Mesenchymal stem cell (in vitro differentiated cells and primary cell): ENCODE data around the gene ERI3.

ENCODE experiments used
- DNase-seq: peaks from one replicate; pipeline ENCODE4 v3.0.0-alpha.2; 2013
- H2AFZ ChIP-seq: one replicate; pipeline ENCODE4 v1.6.1; 2013; ENCODE audit warnings: low read depth, mild to moderate bottlenecking, control low read depth, inconsistent platforms, low read length, moderate library complexity
- H2AK5ac ChIP-seq: 2 replicates; pipeline ENCODE4 v1.6.1; 2013; ENCODE audit warnings: low read length, moderate library complexity, mild to moderate bottlenecking, inconsistent platforms; ENCODE audit not compliant: severe bottlenecking
- H2BK120ac ChIP-seq: one replicate; pipeline ENCODE4 v1.6.1; 2013; ENCODE audit warnings: low read depth, mild to moderate bottlenecking, inconsistent platforms, low read length, moderate library complexity
- H2BK12ac ChIP-seq, 2 experiments: one replicate each; pipeline ENCODE4 v1.6.1; 2013; ENCODE audit warnings: inconsistent platforms in 2 of 2, low read length in 2 of 2, mild to moderate bottlenecking in 2 of 2, moderate library complexity in 2 of 2, control low read depth in 1 of 2
- H2BK15ac ChIP-seq: one replicate; pipeline ENCODE4 v1.6.1; 2013; ENCODE audit warnings: mild to moderate bottlenecking, low read depth, inconsistent platforms; ENCODE audit not compliant: poor library complexity, severe bottlenecking
- H2BK5ac ChIP-seq: 2 replicates; pipeline ENCODE4 v1.6.1; 2013; ENCODE audit warnings: low read depth, mild to moderate bottlenecking, low read length, control low read depth, inconsistent platforms; ENCODE audit not compliant: poor library complexity, severe bottlenecking
- H3K14ac ChIP-seq, 2 experiments: one replicate each; pipeline ENCODE4 v1.6.1; 2013; ENCODE audit warnings: inconsistent platforms in 2 of 2, low read length in 2 of 2, control low read depth in 1 of 2, mild to moderate bottlenecking in 1 of 2, moderate library complexity in 1 of 2
- H3K18ac ChIP-seq, 2 experiments: one replicate each; pipeline ENCODE4 v1.6.1; 2013; ENCODE audit warnings: inconsistent platforms in 2 of 2, low read length in 2 of 2, control low read depth in 1 of 2, low read depth in 1 of 2, mild to moderate bottlenecking in 1 of 2
- H3K23ac ChIP-seq, 2 experiments: one replicate each; pipeline ENCODE4 v1.6.1; 2013; ENCODE audit warnings: inconsistent platforms in 2 of 2, low read length in 2 of 2, mild to moderate bottlenecking in 2 of 2, moderate library complexity in 2 of 2, control low read depth in 1 of 2
- H3K27ac ChIP-seq: 2 replicates; pipeline ENCODE4 v1.5.1; 2013; ENCODE audit warnings: mild to moderate bottlenecking, moderate library complexity, low read length, control low read depth, inconsistent platforms; ENCODE audit not compliant: poor library complexity, severe bottlenecking
- H3K27me3 ChIP-seq, 2 experiments: 2 replicates each; pipeline versions ENCODE4 v1.6.1 to v1.7.0; 2013; ENCODE audit warnings: low read length in 2 of 2, mild to moderate bottlenecking in 2 of 2, moderate library complexity in 2 of 2, control low read depth in 1 of 2, inconsistent platforms in 1 of 2; ENCODE audit not compliant: control insufficient read depth in 1 of 2, insufficient read depth in 1 of 2
- H3K36me3 ChIP-seq, 2 experiments: 2 replicates each; pipeline versions ENCODE4 v1.6.1 to v1.7.0; 2013; ENCODE audit warnings: low read length in 2 of 2, control low read depth in 1 of 2, inconsistent platforms in 1 of 2, low read depth in 1 of 2, mild to moderate bottlenecking in 1 of 2; ENCODE audit not compliant: insufficient read depth in 2 of 2, control insufficient read depth in 1 of 2
- H3K4ac ChIP-seq, 2 experiments: one replicate each; pipeline ENCODE4 v1.6.1; 2013; ENCODE audit warnings: inconsistent platforms in 2 of 2, low read length in 2 of 2, mild to moderate bottlenecking in 2 of 2, moderate library complexity in 2 of 2, control low read depth in 1 of 2, low read depth in 1 of 2
- H3K4me1 ChIP-seq: 2 replicates; pipeline ENCODE4 v1.6.1; 2013; ENCODE audit warnings: low read depth, low read length, control low read depth; ENCODE audit not compliant: control insufficient read depth, insufficient read depth
- H3K4me2 ChIP-seq: 2 replicates; pipeline ENCODE4 v1.6.1; 2013; ENCODE audit warnings: low read length, mild to moderate bottlenecking, inconsistent platforms; ENCODE audit not compliant: poor library complexity, severe bottlenecking
- H3K4me3 ChIP-seq, 2 experiments: 2 replicates each; pipeline versions ENCODE4 v1.5.1 to v1.7.0; 2013; ENCODE audit warnings: low read length in 2 of 2, mild to moderate bottlenecking in 2 of 2, control low read depth in 1 of 2, low read depth in 1 of 2; ENCODE audit not compliant: insufficient read depth in 1 of 2
- H3K79me1 ChIP-seq: replicated peaks from 2 replicates; pipeline ENCODE4 v1.6.1; 2013; ENCODE audit warnings: mild to moderate bottlenecking, control low read depth, low read length, inconsistent platforms; ENCODE audit not compliant: poor library complexity, severe bottlenecking
- H3K9ac ChIP-seq: 2 replicates; pipeline ENCODE4 v1.7.0; 2013; ENCODE audit warnings: mild to moderate bottlenecking, low read length, moderate library complexity
- H3K9me3 ChIP-seq: 2 replicates; pipeline ENCODE4 v1.7.0; 2013; ENCODE audit warnings: mild to moderate bottlenecking, low read length; ENCODE audit not compliant: control insufficient read depth
- H4K8ac ChIP-seq: one replicate; pipeline ENCODE4 v1.6.1; 2013; ENCODE audit warnings: inconsistent platforms, mild to moderate bottlenecking, low read length, moderate library complexity
- H4K91ac ChIP-seq: one replicate; pipeline ENCODE4 v1.6.1; 2013; ENCODE audit warnings: mild to moderate bottlenecking, low read length, inconsistent platforms
- WGBS: methylation state at CpG from one replicate; pipeline ENCODE4 v1.1.7; 2013; ENCODE audit warnings: mixed read lengths; 5-methylcytosine and 5-hydroxymethylcytosine counted together

The ERI3 gene

GRCh38 chr1:44243782-44244495, 111.1 kb downstream of the ERI3 start:
- Histone ChIP-seq H4K8ac (no peak overlapping the region), H3K36me3 (peaks cover 42 to 57% of the 10 kb centered on the region in 2 experiments), H3K9me3 (no peaks in the 10 kb centered on the region), H3K4me2 (no peak overlapping the region), H2BK120ac (no peak overlapping the region), H3K27ac (no peak overlapping the region), H4K91ac (no peak overlapping the region), H2BK15ac (no peak overlapping the region), H3K9ac (no peak overlapping the region), H3K4me3 (no peak overlapping the region), H3K4me1 (peaks cover 26% of the 10 kb centered on the region), H2AFZ (no peak overlapping the region), H2BK5ac (no peak overlapping the region), H3K23ac (no peak overlapping the region), H3K18ac (no peak overlapping the region), H3K79me1 (peaks cover 19% of the 10 kb centered on the region), H2AK5ac (no peak overlapping the region), H3K14ac (no peak overlapping the region), H2BK12ac (no peak overlapping the region), H3K27me3 (no peaks in the 10 kb centered on the region), H3K4ac (no peak overlapping the region)
- DNase-seq, result no peak
- WGBS, result 98% methylated on average over 7 of the region's 7 CpGs

- no peak overlapping the region for H4K8ac ChIP-seq
- H2BK12ac ChIP-seq, result no peak overlapping the region
- H3K14ac ChIP-seq, result no peak overlapping the region
- H3K4me1 ChIP-seq, result peaks cover 36% of the 10 kb centered on the region
- H3K4ac ChIP-seq, result no peak overlapping the region
- H2BK5ac ChIP-seq, result no peak overlapping the region
- no peaks in the 10 kb centered on the region for H3K9me3 ChIP-seq
- no peak overlapping the region for H3K27ac ChIP-seq
- H3K79me1 ChIP-seq, result peaks cover 16% of the 10 kb centered on the region
- H2BK120ac ChIP-seq, result no peak overlapping the region
- H2AFZ ChIP-seq, result no peak overlapping the region
- H4K91ac ChIP-seq, result no peak overlapping the region
- no peak overlapping the region for H3K4me3 ChIP-seq
- H3K18ac ChIP-seq, result no peak overlapping the region
- H3K27me3 ChIP-seq, result no peaks in the 10 kb centered on the region
- H3K4me2 ChIP-seq, result no peak overlapping the region
- 69% methylated on average over 16 of the region's 16 CpGs for WGBS
- H3K36me3 ChIP-seq, result peaks cover 40 to 46% of the 10 kb centered on the region in 2 experiments
- H2BK15ac ChIP-seq, result no peak overlapping the region
- H3K23ac ChIP-seq, result no peak overlapping the region
- no peak overlapping the region for H2AK5ac ChIP-seq
- H3K9ac ChIP-seq, result no peak overlapping the region
- DNase-seq, result no peak
Measured at GRCh38 chr1:44242746-44243145, 112.3 kb downstream of the ERI3 start.

- H3K36me3 ChIP-seq, result peaks cover 26 to 44% of the 10 kb centered on the region in 2 experiments
- no peak overlapping the region for H3K14ac ChIP-seq
- peaks cover 9% of the 10 kb centered on the region for H3K79me1 ChIP-seq
- H3K4me3 ChIP-seq, result no peak overlapping the region
- H3K23ac ChIP-seq, result no peak overlapping the region
- peak overlapping the region; percentile 11 to 30 for H3K4ac ChIP-seq
- H3K4me1 ChIP-seq, result peaks cover 39% of the 10 kb centered on the region
- no peak overlapping the region for H2BK5ac ChIP-seq
- peak overlapping the region; percentile 45 for H2AK5ac ChIP-seq
- H3K4me2 ChIP-seq, result no peak overlapping the region
- no peak for DNase-seq
- H2BK15ac ChIP-seq, result no peak overlapping the region
- no peak overlapping the region for H2AFZ ChIP-seq
- peak overlapping the region; percentile 11 to 42 for H2BK12ac ChIP-seq
- no peak overlapping the region for H3K9ac ChIP-seq
- no peak overlapping the region for H3K27ac ChIP-seq
- peak overlapping the region; percentile 83 for H4K91ac ChIP-seq
- no peak overlapping the region for H2BK120ac ChIP-seq
- 71% methylated on average over 8 of the region's 9 CpGs for whole genome bisulfite sequencing
- H3K18ac ChIP-seq, result no peak overlapping the region
- no peak overlapping the region for H4K8ac ChIP-seq
- H3K27me3 ChIP-seq, result no peaks in the 10 kb centered on the region
- H3K9me3 ChIP-seq, result no peaks in the 10 kb centered on the region
Measured at GRCh38 chr1:44240802-44241671, 114.0 kb downstream of the ERI3 start.

GRCh38 chr1:44239961-44240371, 115.1 kb downstream of the ERI3 start:
- H2BK12ac ChIP-seq, result peak overlapping the region in 1 of 2 experiments; percentile 57
- peak overlapping the region; percentile 29 for H2AK5ac ChIP-seq
- peak overlapping the region; percentile 49 to 73 for H3K18ac ChIP-seq
- no peak overlapping the region for H2BK5ac ChIP-seq
- no peak overlapping the region for H3K4me3 ChIP-seq
- H3K27ac ChIP-seq, result peak overlapping the region; percentile 63
- peaks cover 39% of the 10 kb centered on the region for H3K4me1 ChIP-seq
- no peaks in the 10 kb centered on the region for H3K9me3 ChIP-seq
- H3K79me1 ChIP-seq, result peaks cover 8% of the 10 kb centered on the region
- H3K9ac ChIP-seq, result peak overlapping the region; percentile 32
- peak overlapping the region in 1 of 2 experiments; percentile 60 for H3K23ac ChIP-seq
- no peaks in the 10 kb centered on the region for H3K27me3 ChIP-seq
- 60% methylated on average over 3 of the region's 3 CpGs for WGBS
- H4K8ac ChIP-seq, result peak overlapping the region; percentile 82
- peak overlapping the region; percentile 87 for H4K91ac ChIP-seq
- H3K14ac ChIP-seq, result peak overlapping the region in 1 of 2 experiments; percentile 8
- H3K4ac ChIP-seq, result peak overlapping the region; percentile 39 to 55
- H2BK15ac ChIP-seq, result peak overlapping the region; percentile 38
- peaks cover 26 to 46% of the 10 kb centered on the region in 2 experiments for H3K36me3 ChIP-seq
- H2BK120ac ChIP-seq, result peak overlapping the region; percentile 51
- peak; percentile 36 for DNase-seq
- H2AFZ ChIP-seq, result no peak overlapping the region
- no peak overlapping the region for H3K4me2 ChIP-seq
